ENCODE measurements around the gene FABP6.

DNA sequence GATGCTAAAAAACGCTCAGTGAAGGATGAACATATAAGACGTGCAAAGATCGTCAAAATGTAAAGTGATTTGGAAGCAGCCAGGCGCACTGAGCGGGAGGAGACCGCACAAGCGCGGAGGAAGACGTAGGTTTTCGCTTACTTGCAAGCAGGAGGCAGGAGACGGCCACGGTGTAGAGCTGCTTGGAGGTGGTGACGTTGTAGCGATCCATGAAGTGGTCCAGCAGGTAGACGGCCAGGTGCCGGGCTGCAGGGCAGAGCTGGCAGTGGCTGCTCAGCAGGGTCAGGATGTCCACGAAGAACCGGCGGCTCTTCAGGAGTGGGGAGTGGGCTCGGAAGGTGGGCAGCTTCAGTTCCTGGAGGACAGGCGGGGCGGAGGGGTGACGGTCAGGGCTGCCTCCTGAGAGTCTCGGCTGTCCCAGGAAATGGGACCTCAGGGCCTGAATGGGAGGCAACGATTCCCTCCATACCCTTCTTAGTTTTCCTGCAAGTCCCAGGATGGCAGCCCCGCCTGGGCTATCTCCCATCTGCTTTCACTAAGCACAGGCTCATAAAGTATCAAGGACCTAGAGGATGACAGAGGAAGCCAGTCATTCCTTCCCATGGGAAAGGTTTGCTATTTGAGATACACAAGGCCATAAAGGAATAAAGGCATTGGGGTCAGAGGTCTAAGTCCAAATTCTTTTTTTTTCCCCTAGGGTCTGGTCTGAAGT lies 51.2 kb downstream of the FABP6 start:
- TF ChIP-seq, protein P1, sequence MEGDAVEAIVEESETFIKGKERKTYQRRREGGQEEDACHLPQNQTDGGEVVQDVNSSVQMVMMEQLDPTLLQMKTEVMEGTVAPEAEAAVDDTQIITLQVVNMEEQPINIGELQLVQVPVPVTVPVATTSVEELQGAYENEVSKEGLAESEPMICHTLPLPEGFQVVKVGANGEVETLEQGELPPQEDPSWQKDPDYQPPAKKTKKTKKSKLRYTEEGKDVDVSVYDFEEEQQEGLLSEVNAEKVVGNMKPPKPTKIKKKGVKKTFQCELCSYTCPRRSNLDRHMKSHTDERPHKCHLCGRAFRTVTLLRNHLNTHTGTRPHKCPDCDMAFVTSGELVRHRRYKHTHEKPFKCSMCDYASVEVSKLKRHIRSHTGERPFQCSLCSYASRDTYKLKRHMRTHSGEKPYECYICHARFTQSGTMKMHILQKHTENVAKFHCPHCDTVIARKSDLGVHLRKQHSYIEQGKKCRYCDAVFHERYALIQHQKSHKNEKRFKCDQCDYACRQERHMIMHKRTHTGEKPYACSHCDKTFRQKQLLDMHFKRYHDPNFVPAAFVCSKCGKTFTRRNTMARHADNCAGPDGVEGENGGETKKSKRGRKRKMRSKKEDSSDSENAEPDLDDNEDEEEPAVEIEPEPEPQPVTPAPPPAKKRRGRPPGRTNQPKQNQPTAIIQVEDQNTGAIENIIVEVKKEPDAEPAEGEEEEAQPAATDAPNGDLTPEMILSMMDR (IDR thresholded peaks at IDR 0.05), result no peak
- no peak for TF ChIP-seq POLR2AphosphoS5 (IDR thresholded peaks at IDR 0.05)
- no peak for TF ChIP-seq POLR2A (IDR thresholded peaks at IDR 0.05)
